ENCODE measurements around the gene LURAP1L.

Gene LURAP1L

GRCh38 chr9:12748016-12748415, 26.8 kb upstream of the LURAP1L start:
- H3K9me3 ChIP-seq (ENCODE audit: low read length): no peaks in the 10 kb centered on the region
- no peak overlapping the region for H3K4me2 ChIP-seq (ENCODE audit: low read length)
- H3K9ac ChIP-seq (ENCODE audit: low read length): no peak overlapping the region
- H3K27me3 ChIP-seq (ENCODE audit: insufficient read depth, low read length): no peaks in the 10 kb centered on the region
- H3K27ac ChIP-seq (ENCODE audit: low read depth, low read length, poor library complexity, severe bottlenecking): no peak overlapping the region
- H3F3A ChIP-seq (ENCODE audit: insufficient read depth, low read length): no peaks in the 10 kb centered on the region
- no peaks in the 10 kb centered on the region for H3K4me1 ChIP-seq (ENCODE audit: insufficient read depth, low read length, severe bottlenecking)
- H3K4me3 ChIP-seq (ENCODE audit: low read depth, low read length, poor library complexity, severe bottlenecking): no peak overlapping the region
- H4K20me1 ChIP-seq (ENCODE audit: insufficient read depth, low read length): no peaks in the 10 kb centered on the region
- H3K9me2 ChIP-seq (ENCODE audit: low read depth, low read length): no peaks in the 10 kb centered on the region
- no peaks in the 10 kb centered on the region for H3K79me2 ChIP-seq (ENCODE audit: insufficient read depth, low read length)
- no peak for TF ChIP-seq EZH2 (IDR thresholded peaks at IDR 0.05; ENCODE audit: borderline replicate concordance, low read length)
- no peak for TF ChIP-seq CTCF (IDR thresholded peaks at IDR 0.05; ENCODE audit: low read length)
- H2AFZ ChIP-seq (ENCODE audit: low read length): no peak overlapping the region
- H3K36me3 ChIP-seq (ENCODE audit: insufficient read depth, low read length): no peaks in the 10 kb centered on the region

GRCh38 chr9:12748954-12749353, 25.9 kb upstream of the LURAP1L start:
- Histone ChIP-seq H3K4me1 (ENCODE audit: insufficient read depth, low read length, severe bottlenecking) (no peaks in the 10 kb centered on the region), H3K4me2 (ENCODE audit: low read length) (no peak overlapping the region), H3K9me3 (ENCODE audit: low read length) (no peaks in the 10 kb centered on the region), H3K79me2 (ENCODE audit: insufficient read depth, low read length) (no peaks in the 10 kb centered on the region), H3K9ac (ENCODE audit: low read length) (no peak overlapping the region), H3K4me3 (ENCODE audit: low read depth, low read length, poor library complexity, severe bottlenecking) (no peak overlapping the region), H3K27ac (ENCODE audit: low read depth, low read length, poor library complexity, severe bottlenecking) (no peak overlapping the region), H3K36me3 (ENCODE audit: insufficient read depth, low read length) (no peaks in the 10 kb centered on the region), H4K20me1 (ENCODE audit: insufficient read depth, low read length) (no peaks in the 10 kb centered on the region), H3K9me2 (ENCODE audit: low read depth, low read length) (no peaks in the 10 kb centered on the region), H2AFZ (ENCODE audit: low read length) (no peak overlapping the region), H3K27me3 (ENCODE audit: insufficient read depth, low read length) (no peaks in the 10 kb centered on the region), H3F3A (ENCODE audit: insufficient read depth, low read length) (no peaks in the 10 kb centered on the region)
- TF ChIP-seq CTCF (IDR thresholded peaks at IDR 0.05; ENCODE audit: low read length): no peak
- TF ChIP-seq EZH2 (IDR thresholded peaks at IDR 0.05; ENCODE audit: borderline replicate concordance, low read length): no peak

GRCh38 chr9:12753931-12754330, 20.9 kb upstream of the LURAP1L start:
- TF ChIP-seq EZH2 (IDR thresholded peaks at IDR 0.05; ENCODE audit: borderline replicate concordance, low read length) (no peak), CTCF (IDR thresholded peaks at IDR 0.05; ENCODE audit: low read length) (no peak)
- H3F3A ChIP-seq (ENCODE audit: insufficient read depth, low read length): no peaks in the 10 kb centered on the region
- H3K27me3 ChIP-seq (ENCODE audit: insufficient read depth, low read length): no peaks in the 10 kb centered on the region
- no peaks in the 10 kb centered on the region for H3K4me1 ChIP-seq (ENCODE audit: insufficient read depth, low read length, severe bottlenecking)
- no peaks in the 10 kb centered on the region for H3K79me2 ChIP-seq (ENCODE audit: insufficient read depth, low read length)
- no peaks in the 10 kb centered on the region for H3K9me2 ChIP-seq (ENCODE audit: low read depth, low read length)
- H3K4me3 ChIP-seq (ENCODE audit: low read depth, low read length, poor library complexity, severe bottlenecking): no peak overlapping the region
- no peak overlapping the region for H3K27ac ChIP-seq (ENCODE audit: low read depth, low read length, poor library complexity, severe bottlenecking)
- no peaks in the 10 kb centered on the region for H3K9me3 ChIP-seq (ENCODE audit: low read length)
- H3K4me2 ChIP-seq (ENCODE audit: low read length): no peak overlapping the region
- H3K36me3 ChIP-seq (ENCODE audit: insufficient read depth, low read length): no peaks in the 10 kb centered on the region
- no peak overlapping the region for H3K9ac ChIP-seq (ENCODE audit: low read length)
- no peaks in the 10 kb centered on the region for H4K20me1 ChIP-seq (ENCODE audit: insufficient read depth, low read length)
- H2AFZ ChIP-seq (ENCODE audit: low read length): no peak overlapping the region

Data from OCI-LY1 (cell line).